G401.6 (cell line): ENCODE data around the gene ETDA.
"Not testable (repeated sequence)": the region's sequence is repeated elsewhere in the genome, so short reads cannot be mapped to it uniquely, and the experiment has no call there.

Source experiments
- FAIRE-seq: peaks from 2 replicates; lab custom pipeline; 2012; peaks lifted over from hg19 to GRCh38; lab: Jason Lieb, UNC

ETDA gene

GRCh38 chrX:135252011-135252518, at the start of gene ETDA:
Gene ETDA, plus strand, starts transcription at chrX:135252061. Its CDS starts 1,216 bp downstream, at chrX:135253277.
- not testable (repeated sequence) for FAIRE-seq

- not testable (repeated sequence) for FAIRE-seq
Observed at GRCh38 chrX:135206427-135206826, 45.4 kb upstream of the ETDA start.

GRCh38 chrX:135213200-135213844, 38.5 kb upstream of the ETDA start:
- FAIRE-seq, result no peak

- not testable (repeated sequence) for FAIRE-seq
Observed at GRCh38 chrX:135245989-135246388, 5.9 kb upstream of the ETDA start.

GRCh38 chrX:135256087-135256684, 4.3 kb downstream of the ETDA start:
- FAIRE-seq, result not testable (repeated sequence)

GRCh38 chrX:135256923-135257322, 5.1 kb downstream of the ETDA start:
- no peak for FAIRE-seq

GRCh38 chrX:135257469-135257868, 5.6 kb downstream of the ETDA start:
- FAIRE-seq, result no peak

- not testable (repeated sequence) for FAIRE-seq
Observed at GRCh38 chrX:135260976-135261375, 9.1 kb downstream of the ETDA start.

GRCh38 chrX:135263376-135263775, 11.5 kb downstream of the ETDA start:
- not testable (repeated sequence) for FAIRE-seq

- no peak for FAIRE-seq
Observed at GRCh38 chrX:135264206-135264605, 12.3 kb downstream of the ETDA start.

- FAIRE-seq, result no peak
Observed at GRCh38 chrX:135273162-135273561, 21.3 kb downstream of the ETDA start.

GRCh38 chrX:135275973-135276372, 24.1 kb downstream of the ETDA start:
- FAIRE-seq, result no peak

- FAIRE-seq, result no peak
Observed at GRCh38 chrX:135287266-135287823, 35.5 kb downstream of the ETDA start.

- no peak for FAIRE-seq
Observed at GRCh38 chrX:135295238-135295943, 43.5 kb downstream of the ETDA start.

- no peak for FAIRE-seq
Observed at GRCh38 chrX:135295944-135296305, 44.1 kb downstream of the ETDA start.

- FAIRE-seq, result no peak
Observed at GRCh38 chrX:135302269-135302873, 50.5 kb downstream of the ETDA start.
